ENCODE measurements around the gene GRM3. TPM values are rescaled to one million over a fixed set of nuclear protein-coding genes. Genes with fewer than 3 reads are reported as not detected.

Gene GRM3
- total RNA-seq, 1 donor from 2014 or later: not detected

DNA sequence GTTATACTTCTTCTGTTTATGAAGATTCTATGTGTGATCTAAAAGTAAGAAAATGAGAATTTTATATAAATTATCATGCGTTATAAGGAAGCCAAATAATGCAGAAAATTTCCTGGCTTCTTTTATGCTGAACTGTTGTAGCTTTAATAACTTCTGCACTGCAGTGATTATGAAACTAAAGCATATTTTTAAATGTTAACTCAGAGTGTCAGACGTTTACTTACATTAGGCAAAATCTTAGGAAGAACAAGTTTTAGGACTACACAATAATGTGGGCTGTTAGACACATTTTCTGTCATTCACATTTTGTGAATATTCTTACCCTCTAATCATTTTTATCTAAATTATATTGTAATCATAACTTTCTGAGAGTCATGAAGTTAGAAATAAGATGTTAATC, 22.0 kb downstream of the GRM3 start:
- H3K4me3 ChIP-seq (ENCODE audit: low read depth, low read length): no peak overlapping the region
- TF ChIP-seq, protein P1, sequence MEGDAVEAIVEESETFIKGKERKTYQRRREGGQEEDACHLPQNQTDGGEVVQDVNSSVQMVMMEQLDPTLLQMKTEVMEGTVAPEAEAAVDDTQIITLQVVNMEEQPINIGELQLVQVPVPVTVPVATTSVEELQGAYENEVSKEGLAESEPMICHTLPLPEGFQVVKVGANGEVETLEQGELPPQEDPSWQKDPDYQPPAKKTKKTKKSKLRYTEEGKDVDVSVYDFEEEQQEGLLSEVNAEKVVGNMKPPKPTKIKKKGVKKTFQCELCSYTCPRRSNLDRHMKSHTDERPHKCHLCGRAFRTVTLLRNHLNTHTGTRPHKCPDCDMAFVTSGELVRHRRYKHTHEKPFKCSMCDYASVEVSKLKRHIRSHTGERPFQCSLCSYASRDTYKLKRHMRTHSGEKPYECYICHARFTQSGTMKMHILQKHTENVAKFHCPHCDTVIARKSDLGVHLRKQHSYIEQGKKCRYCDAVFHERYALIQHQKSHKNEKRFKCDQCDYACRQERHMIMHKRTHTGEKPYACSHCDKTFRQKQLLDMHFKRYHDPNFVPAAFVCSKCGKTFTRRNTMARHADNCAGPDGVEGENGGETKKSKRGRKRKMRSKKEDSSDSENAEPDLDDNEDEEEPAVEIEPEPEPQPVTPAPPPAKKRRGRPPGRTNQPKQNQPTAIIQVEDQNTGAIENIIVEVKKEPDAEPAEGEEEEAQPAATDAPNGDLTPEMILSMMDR (IDR thresholded peaks at IDR 0.05; ENCODE audit: insufficient read depth, low read length, severe bottlenecking): no peak
- no peak for FAIRE-seq

DNA sequence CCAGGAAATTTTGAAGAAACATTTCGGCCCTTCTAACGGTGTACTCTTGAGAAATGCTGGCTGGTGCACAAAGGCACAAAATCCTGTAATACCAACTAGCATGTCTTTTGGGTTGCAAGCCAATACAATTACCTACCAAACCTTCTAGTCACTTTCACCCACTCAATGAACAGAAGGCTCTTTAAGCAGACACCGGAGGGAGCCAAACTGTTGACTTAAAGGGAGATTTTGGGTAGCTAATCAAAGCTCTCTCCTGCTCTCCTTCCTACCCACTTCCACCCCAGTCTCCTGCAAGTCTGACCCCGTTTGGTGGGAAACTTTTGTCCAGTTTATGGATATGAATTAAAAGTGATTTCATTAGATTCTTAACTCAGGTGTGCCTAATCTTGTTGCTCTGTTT, 24.0 kb downstream of the GRM3 start:
- H3K4me3 ChIP-seq (ENCODE audit: low read depth, low read length): no peak overlapping the region
- FAIRE-seq (no peak), DNase-seq (ENCODE audit: low read depth) (no peak)
- no peaks in the 10 kb centered on the region for H3K36me3 ChIP-seq (ENCODE audit: control insufficient read depth, insufficient read depth, low read length)
- TF ChIP-seq, protein P1 (IDR thresholded peaks at IDR 0.05; ENCODE audit: insufficient read depth, low read length, severe bottlenecking): no peak
- H3K27me3 ChIP-seq (ENCODE audit: control insufficient read depth, insufficient read depth, low read length): no peaks in the 10 kb centered on the region

More for the DNA sequence above, 22.0 kb downstream of the GRM3 start:
- no peak for DNase-seq (ENCODE audit: low read depth)
- Histone ChIP-seq H3K36me3 (ENCODE audit: control insufficient read depth, insufficient read depth, low read length) (no peaks in the 10 kb centered on the region), H3K27me3 (ENCODE audit: control insufficient read depth, insufficient read depth, low read length) (no peaks in the 10 kb centered on the region)

GRCh38 chr7:86668315-86668714, 24.6 kb downstream of the GRM3 start:
- no peak for DNase-seq (ENCODE audit: low read depth)
- FAIRE-seq: no peak
- H3K36me3 ChIP-seq (ENCODE audit: control insufficient read depth, insufficient read depth, low read length): no peaks in the 10 kb centered on the region
- H3K4me3 ChIP-seq (ENCODE audit: low read depth, low read length): no peak overlapping the region
- TF ChIP-seq, protein P1 (IDR thresholded peaks at IDR 0.05; ENCODE audit: insufficient read depth, low read length, severe bottlenecking): no peak
- H3K27me3 ChIP-seq (ENCODE audit: control insufficient read depth, insufficient read depth, low read length): no peaks in the 10 kb centered on the region

GRCh38 chr7:86687831-86688230, 44.1 kb downstream of the GRM3 start:
- TF ChIP-seq, protein P1 (IDR thresholded peaks at IDR 0.05; ENCODE audit: insufficient read depth, low read length, severe bottlenecking): no peak
- no peak overlapping the region for H3K4me3 ChIP-seq (ENCODE audit: low read depth, low read length)
- H3K36me3 ChIP-seq (ENCODE audit: control insufficient read depth, insufficient read depth, low read length): no peaks in the 10 kb centered on the region
- DNase-seq (ENCODE audit: low read depth): no peak
- FAIRE-seq: no peak
- no peaks in the 10 kb centered on the region for H3K27me3 ChIP-seq (ENCODE audit: control insufficient read depth, insufficient read depth, low read length)

DNA sequence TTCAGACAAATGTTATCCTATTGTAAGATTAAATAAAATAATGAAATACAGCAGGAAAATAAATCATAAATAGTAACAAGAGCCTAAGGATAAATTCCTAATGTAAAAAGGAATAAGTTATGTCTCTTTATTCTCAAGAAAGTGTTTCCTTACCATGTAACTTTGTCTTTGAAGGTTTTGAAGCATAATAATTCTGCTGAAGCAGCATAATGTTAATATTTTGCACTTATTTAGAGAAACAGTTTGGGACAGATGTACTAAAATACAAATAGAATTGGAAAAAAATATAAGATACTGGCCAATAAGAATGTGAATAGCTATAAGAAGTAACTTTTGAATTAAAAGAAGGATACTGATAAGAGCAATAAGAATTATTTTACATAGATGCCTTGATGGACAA, 45.7 kb downstream of the GRM3 start:
- Histone ChIP-seq H3K27me3 (ENCODE audit: control insufficient read depth, insufficient read depth, low read length) (no peaks in the 10 kb centered on the region), H3K4me3 (ENCODE audit: low read depth, low read length) (no peak overlapping the region), H3K36me3 (ENCODE audit: control insufficient read depth, insufficient read depth, low read length) (no peaks in the 10 kb centered on the region)
- no peak for DNase-seq (ENCODE audit: low read depth)
- TF ChIP-seq, protein P1 (IDR thresholded peaks at IDR 0.05; ENCODE audit: insufficient read depth, low read length, severe bottlenecking): no peak
- FAIRE-seq: no peak

DNA sequence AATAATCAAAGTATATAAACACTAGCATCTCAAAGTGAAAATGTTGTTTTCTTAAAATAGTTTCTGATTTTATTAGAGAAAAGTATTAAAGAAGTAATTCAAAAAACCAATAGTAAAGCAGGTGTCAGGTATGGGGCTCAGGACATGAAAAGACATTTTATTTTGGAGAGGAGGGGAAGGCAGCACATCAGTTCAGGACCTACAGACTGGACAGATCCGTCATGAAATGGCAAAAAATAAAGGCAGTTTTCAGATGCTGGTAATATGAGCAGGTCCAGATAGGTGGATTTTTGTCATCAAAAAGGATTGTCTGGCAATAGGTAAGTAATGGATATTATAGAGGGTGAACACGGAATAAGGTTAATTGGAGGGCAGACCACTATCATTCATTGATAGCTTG, 49.0 kb downstream of the GRM3 start:
- Histone ChIP-seq H3K4me3 (ENCODE audit: low read depth, low read length) (no peak overlapping the region), H3K27me3 (ENCODE audit: control insufficient read depth, insufficient read depth, low read length) (no peaks in the 10 kb centered on the region), H3K36me3 (ENCODE audit: control insufficient read depth, insufficient read depth, low read length) (no peaks in the 10 kb centered on the region)
- TF ChIP-seq, protein P1 (IDR thresholded peaks at IDR 0.05; ENCODE audit: insufficient read depth, low read length, severe bottlenecking): no peak
- DNase-seq (ENCODE audit: low read depth) (no peak), FAIRE-seq (no peak)
